ENCODE results near the gene APBA1.
"Not testable (repeated sequence)": the region's sequence is repeated elsewhere in the genome, so short reads cannot be mapped to it uniquely, and the experiment has no call there.

The APBA1 gene

GRCh38 chr9:69603656-69604055 lies 68.5 kb downstream of the APBA1 start:
- DNase-seq (ENCODE audit: low read depth) = no peak
- TF ChIP-seq, protein P1, sequence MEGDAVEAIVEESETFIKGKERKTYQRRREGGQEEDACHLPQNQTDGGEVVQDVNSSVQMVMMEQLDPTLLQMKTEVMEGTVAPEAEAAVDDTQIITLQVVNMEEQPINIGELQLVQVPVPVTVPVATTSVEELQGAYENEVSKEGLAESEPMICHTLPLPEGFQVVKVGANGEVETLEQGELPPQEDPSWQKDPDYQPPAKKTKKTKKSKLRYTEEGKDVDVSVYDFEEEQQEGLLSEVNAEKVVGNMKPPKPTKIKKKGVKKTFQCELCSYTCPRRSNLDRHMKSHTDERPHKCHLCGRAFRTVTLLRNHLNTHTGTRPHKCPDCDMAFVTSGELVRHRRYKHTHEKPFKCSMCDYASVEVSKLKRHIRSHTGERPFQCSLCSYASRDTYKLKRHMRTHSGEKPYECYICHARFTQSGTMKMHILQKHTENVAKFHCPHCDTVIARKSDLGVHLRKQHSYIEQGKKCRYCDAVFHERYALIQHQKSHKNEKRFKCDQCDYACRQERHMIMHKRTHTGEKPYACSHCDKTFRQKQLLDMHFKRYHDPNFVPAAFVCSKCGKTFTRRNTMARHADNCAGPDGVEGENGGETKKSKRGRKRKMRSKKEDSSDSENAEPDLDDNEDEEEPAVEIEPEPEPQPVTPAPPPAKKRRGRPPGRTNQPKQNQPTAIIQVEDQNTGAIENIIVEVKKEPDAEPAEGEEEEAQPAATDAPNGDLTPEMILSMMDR (IDR thresholded peaks at IDR 0.05; ENCODE audit: insufficient read depth, low read depth, low read length, missing control alignments) = no peak
- no peak overlapping the region for H3K4me3 ChIP-seq (ENCODE audit: low read depth, low read length)

DNA sequence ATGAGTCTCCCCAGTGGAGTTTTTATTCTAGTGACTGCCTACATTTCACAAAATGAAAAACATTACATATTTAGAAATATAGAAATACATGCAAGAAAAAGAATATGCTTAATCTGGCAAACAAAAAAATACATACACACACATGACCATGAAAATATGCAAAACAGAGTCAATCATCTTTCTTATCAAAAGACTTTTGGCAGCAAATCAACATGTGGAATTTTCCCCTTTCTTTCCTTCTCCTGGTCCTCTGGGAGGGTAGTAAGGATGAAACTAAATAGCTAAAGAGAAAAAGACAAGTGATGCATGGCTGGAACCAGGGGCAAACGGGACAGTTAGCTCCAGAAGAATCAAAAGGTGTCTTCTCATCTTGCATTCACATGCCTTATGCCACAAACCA lies 69.4 kb downstream of the APBA1 start:
- TF ChIP-seq, protein P1 (IDR thresholded peaks at IDR 0.05; ENCODE audit: insufficient read depth, low read depth, low read length, missing control alignments) = no peak
- no peak for DNase-seq (ENCODE audit: low read depth)
- no peak overlapping the region for H3K4me3 ChIP-seq (ENCODE audit: low read depth, low read length)

- H3K4me3 ChIP-seq (ENCODE audit: low read depth, low read length) = no peak overlapping the region
- no peak for DNase-seq (ENCODE audit: low read depth)
- TF ChIP-seq, protein P1 (IDR thresholded peaks at IDR 0.05; ENCODE audit: insufficient read depth, low read depth, low read length, missing control alignments) = no peak
These were observed 70.5 kb downstream of the APBA1 start for GRCh38 chr9:69601698-69602097.

GRCh38 chr9:69600314-69601047 lies 71.7 kb downstream of the APBA1 start:
- DNase-seq (ENCODE audit: low read depth) = no peak
- TF ChIP-seq, protein P1 (IDR thresholded peaks at IDR 0.05; ENCODE audit: insufficient read depth, low read depth, low read length, missing control alignments) = no peak
- no peak overlapping the region for H3K4me3 ChIP-seq (ENCODE audit: low read depth, low read length)

DNA sequence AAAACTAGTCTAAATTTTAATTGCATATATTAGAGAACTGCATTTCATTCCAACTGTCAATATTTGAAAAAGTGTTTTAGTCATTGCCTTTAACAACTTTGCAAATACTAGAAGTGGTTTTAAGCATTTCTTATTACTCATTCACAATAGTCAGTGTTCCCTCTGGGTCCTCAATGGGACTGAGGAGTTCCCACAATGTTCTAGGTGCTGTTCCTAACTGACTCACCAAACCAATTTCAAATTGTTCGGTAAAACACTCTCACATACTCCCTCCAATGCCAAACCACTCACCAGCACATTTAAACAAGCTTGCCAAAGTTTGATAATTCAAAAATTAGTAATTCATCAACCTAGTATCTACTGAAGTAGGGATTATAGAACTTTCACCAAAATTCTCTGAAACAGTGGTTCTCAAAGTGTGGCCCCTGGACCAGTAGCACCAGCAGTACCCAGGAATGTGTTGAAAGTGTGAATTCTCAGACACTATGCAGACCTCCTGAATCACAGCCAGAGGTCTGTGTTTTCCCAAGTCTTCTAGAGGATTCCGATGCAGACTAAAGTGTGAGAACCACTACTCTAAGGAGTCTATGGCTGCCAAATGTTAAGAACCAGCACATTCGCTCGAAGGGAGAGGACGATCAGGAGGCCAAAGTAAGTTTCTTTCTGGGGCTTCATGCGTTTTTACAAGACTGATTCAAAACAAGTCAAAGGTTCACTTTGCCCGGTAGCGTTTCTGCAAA lies 72.8 kb downstream of the APBA1 start:
- TF ChIP-seq, protein P1 (IDR thresholded peaks at IDR 0.05; ENCODE audit: insufficient read depth, low read depth, low read length, missing control alignments) = no peak
- no peak for DNase-seq (ENCODE audit: low read depth)

GRCh38 chr9:69596906-69597305 lies 75.3 kb downstream of the APBA1 start:
- H3K4me3 ChIP-seq (ENCODE audit: low read depth, low read length); DNase-seq (ENCODE audit: low read depth): not testable (repeated sequence)

More for the DNA sequence above, 72.8 kb downstream of the APBA1 start:
- H3K4me3 ChIP-seq (ENCODE audit: low read depth, low read length) = no peak overlapping the region

DNA sequence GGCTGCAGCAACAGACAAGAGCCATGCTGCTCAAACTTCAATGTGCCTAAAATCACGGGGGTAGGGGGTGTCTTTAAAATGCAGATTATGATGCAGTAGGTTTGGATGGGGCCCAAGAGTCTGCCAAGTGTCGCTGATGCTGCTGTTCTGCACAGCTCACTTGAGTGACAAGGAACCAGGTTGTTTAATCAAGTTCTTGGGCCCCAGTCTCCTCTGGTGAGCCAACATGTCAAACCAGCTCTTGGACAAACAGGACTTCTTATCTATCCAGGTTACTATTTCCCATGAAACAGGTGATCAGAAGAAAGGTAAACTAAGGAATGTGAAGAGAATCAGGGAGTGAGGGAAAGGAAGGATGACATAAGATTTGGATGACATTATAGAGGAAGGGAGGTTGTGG lies 78.0 kb downstream of the APBA1 start:
- TF ChIP-seq, protein P1 (IDR thresholded peaks at IDR 0.05; ENCODE audit: insufficient read depth, low read depth, low read length, missing control alignments) = no peak
- DNase-seq (ENCODE audit: low read depth) = no peak
- H3K4me3 ChIP-seq (ENCODE audit: low read depth, low read length) = no peak overlapping the region

Data from GM12865 (cell line).